Fibroblast of villous mesenchyme (primary cell): ENCODE results near the gene UQCRHL. TPM values are rescaled to one million over a fixed set of nuclear protein-coding genes. Genes with fewer than 3 reads are reported as not detected.
A peak's percentile ranks its signal among the peaks of the same experiment; 100 is the strongest.
"Not testable (repeated sequence)": the region's sequence is repeated elsewhere in the genome, so short reads cannot be mapped to it uniquely, and the experiment has no call there.

Experiments used
- DNase-seq: peaks from one replicate; pipeline ENCODE4 v3.0.0-alpha.2; 2010; ENCODE audit warnings: low read depth
- H3K4me3 ChIP-seq: 2 replicates; pipeline ENCODE4 v1.5.1; 2011; ENCODE audit warnings: low read depth, mild to moderate bottlenecking, low read length
- total RNA-seq: library from RNA; depleted of rRNA; stranded (reverse); fragments of >200 nt; gene quantifications from 2 replicates; pipeline ENCODE4 v1.2.3, GENCODE V29; 2012
- TF ChIP-seq, protein P1 (sequence below): IDR thresholded peaks from 2 replicates; pipeline ENCODE4 v1.5.1; 2012; ENCODE audit warnings: low read depth, mild to moderate bottlenecking, low read length; ENCODE audit not compliant: insufficient read depth

Gene UQCRHL
- total RNA-seq, 1 donor, result 1.3 TPM

DNA sequence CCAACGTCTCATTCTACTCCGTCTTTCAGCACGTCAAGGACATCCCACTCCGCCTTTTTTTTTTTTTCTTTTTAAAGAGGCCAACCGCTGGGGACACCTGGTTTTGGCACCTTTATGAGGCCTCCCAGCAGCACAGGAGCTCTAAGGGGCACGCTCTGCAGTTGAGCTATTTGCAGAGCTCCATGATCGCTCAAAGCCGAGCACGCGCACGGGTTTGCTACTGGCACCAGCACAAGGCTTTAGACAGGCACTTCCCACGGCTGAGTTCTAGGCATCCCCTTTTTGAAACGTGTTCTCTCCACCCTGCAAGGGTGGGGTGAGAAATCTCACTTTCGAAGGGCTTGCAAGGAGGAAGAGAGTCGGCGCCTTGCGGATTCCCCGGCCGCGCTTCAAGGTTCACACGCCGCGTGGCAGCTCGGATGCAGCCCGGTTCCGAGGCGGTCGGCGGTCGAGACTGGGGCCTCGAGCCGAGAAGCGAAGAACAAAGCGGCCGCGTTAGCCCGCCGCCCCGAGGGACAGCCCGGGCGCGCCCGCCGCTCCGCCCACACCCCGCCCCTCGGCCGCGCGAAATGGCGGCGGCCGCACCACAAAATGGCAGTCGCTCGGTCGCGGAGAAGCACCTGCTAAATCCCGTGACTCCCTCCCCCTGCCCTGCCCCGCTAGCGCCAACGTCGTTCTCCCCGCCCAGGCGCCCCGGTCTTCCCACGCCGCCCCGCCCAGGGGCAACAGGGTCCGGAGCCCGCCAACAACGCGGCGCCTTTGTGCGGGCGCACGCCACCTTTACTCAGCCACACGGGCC, 27.2 kb upstream of the UQCRHL start:
- TF ChIP-seq, protein P1, sequence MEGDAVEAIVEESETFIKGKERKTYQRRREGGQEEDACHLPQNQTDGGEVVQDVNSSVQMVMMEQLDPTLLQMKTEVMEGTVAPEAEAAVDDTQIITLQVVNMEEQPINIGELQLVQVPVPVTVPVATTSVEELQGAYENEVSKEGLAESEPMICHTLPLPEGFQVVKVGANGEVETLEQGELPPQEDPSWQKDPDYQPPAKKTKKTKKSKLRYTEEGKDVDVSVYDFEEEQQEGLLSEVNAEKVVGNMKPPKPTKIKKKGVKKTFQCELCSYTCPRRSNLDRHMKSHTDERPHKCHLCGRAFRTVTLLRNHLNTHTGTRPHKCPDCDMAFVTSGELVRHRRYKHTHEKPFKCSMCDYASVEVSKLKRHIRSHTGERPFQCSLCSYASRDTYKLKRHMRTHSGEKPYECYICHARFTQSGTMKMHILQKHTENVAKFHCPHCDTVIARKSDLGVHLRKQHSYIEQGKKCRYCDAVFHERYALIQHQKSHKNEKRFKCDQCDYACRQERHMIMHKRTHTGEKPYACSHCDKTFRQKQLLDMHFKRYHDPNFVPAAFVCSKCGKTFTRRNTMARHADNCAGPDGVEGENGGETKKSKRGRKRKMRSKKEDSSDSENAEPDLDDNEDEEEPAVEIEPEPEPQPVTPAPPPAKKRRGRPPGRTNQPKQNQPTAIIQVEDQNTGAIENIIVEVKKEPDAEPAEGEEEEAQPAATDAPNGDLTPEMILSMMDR, result no peak
- peak overlapping the region; percentile 90 for H3K4me3 ChIP-seq
- DNase-seq, result peak; percentile 95

DNA sequence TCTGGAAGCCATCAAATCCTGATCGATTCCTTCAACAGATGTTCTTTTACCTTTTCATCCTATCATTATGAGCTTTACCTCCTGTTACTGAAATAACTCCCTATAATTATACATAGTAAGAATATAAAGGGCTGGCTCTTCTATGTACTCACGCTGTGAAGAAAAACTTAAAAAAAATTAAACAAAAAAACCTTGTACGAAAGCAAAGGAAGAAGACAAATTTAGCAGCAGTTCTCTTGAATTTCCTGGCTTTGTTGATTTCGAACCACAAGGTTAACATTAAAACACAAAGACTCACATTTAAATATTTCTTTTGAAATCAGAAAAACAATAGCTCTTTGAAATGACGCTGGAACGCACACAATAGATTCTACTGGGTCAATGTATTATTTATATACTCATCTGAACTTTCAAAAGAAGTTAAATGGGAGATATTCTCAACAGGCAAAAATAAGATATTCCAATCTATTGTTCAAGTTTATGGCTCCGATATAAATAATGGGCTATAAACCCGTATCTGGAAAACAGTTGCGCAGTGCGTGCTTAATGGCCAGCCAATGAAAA, 26.5 kb upstream of the UQCRHL start:
- no peak for DNase-seq
- TF ChIP-seq, protein P1, result no peak
- peak overlapping the region; percentile 90 for H3K4me3 ChIP-seq

DNA sequence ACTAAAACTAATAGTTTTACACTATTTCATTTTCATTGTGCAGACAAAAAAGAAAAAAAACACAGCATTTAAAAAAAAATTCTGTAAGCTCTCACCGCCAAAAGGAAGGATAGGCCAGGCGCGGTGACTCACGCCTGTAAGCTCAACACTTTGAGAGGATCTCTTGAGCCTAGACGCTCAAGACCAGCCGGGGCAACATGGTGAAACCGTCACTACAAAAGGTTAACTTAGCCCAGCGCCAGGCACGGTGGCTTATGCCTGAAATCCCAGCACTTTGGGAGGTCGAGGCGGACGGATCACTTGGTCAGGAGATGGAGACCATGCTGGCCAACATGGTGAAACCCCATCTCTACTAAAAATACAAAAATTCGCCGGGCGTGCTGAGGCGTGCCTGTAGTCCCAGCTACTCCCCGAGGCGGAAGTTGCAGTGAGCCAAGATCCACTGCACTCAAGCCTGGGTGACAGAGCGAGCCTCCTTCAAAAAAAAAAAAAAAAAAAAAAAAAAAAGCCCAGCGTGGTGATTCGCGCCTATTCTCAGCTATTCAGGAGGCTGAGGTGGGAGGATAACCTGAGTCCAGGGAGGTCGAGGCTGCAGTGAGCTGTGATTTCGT, 25.7 kb upstream of the UQCRHL start:
- peak; percentile 91 for DNase-seq
- H3K4me3 ChIP-seq, result peak overlapping the region; percentile 90
- TF ChIP-seq, protein P1, result no peak

DNA sequence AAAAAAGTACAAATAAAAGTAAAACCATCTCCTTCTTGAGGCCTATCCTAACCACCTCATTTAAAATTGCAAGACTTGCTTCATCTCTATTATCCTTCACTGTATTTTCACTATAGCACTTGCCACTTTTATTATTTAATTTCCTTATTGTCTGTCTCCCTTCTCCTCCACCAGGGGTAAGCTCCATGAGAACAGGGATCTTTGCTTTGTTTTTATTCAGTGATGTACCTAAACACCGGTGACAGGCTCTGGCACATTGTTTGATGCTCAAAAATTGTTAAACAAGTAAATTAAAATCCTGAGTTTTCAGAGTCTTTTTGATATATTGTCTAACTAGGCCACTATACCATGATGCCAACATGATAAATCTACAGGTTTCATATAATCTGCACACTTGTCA, 22.8 kb upstream of the UQCRHL start:
- DNase-seq, result no peak
- H3K4me3 ChIP-seq, result no peak overlapping the region
- TF ChIP-seq, protein P1, result no peak

DNA sequence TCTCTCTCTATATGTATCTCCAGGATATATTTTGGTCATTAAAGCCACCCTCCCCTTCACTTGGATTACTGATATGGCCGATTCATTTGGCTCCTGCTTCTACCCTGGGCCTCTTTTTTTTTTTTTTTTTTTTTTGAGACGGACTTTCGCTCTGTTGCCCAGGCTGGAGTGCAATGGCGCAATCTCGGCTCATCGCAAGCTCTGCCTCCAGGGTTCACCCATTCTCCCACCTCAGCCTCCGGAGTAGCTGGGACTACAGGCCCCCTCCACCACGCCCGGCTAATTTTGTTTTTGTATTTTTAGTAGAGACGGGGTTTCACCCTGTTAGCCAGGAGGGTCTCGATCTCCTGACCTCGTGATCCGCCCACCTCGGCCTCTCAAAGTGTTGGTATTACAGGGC, 21.5 kb upstream of the UQCRHL start:
- not testable (repeated sequence) for DNase-seq

DNA sequence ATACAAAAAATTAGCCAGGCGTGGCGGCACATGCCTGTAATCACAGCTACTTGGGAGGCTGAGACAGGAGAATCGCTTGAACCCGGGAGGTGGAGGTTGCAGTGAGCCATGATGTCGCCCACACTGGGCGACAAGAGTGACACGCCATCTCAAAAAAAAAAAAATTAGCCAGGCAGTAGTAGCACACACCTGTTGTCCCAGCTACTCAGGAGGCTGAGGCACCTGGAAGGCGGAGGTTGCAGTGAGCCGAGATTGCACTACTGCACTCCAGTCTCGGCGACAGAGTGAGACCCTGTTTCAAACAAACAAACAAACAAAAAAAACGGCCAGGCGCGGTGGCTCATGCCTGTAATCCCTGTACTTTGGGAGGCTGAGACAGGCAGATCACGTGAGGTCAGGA, 20.1 kb upstream of the UQCRHL start:
- DNase-seq, H3K4me3 ChIP-seq: not testable (repeated sequence)

More for the DNA sequence above, 21.5 kb upstream of the UQCRHL start:
- not testable (repeated sequence) for H3K4me3 ChIP-seq

DNA sequence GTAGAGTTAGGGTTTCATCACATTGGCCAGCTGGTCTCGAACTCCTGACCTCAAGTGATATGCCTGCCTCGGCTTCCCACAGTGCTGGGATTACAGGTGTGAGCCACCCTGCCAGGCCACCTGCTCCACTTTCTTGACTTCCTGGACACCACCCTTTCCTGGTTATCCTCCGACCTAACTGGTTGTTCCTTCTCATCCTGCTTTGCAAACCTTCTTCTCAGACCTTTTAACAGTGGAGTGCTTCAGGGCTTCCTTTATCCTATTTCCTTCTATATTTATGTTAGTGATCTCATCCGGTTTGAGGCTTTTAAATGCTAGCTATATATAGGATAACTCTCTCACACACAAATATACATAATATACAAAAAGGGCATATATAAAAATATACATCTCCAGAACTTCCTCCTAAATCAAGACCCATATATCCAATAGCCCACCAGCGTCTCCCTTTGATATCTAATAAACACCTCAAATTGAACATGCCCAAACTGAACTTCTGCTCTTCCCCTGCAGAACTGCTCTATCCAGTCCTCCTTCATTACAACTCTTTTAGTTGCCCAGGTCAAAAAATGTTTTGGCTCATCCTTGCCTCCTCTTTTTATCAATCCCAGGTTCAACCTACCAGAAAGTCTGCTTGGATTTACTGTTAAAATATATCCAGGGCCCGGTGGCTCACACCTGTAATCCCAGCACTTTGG, 19.5 kb upstream of the UQCRHL start:
- TF ChIP-seq, protein P1, result no peak
- no peak overlapping the region for H3K4me3 ChIP-seq
- DNase-seq, result no peak
